Measurements from ENCODE around the gene PRLH. TPM values are rescaled to one million over a fixed set of nuclear protein-coding genes. Genes with fewer than 3 reads are reported as not detected.

The PRLH gene
- total RNA-seq, 1 donor from 2014 or later: not detected

GRCh38 chr2:237612527-237613357 lies 46.4 kb downstream of the PRLH start:
- ATAC-seq (no peak), DNase-seq (ENCODE audit: low spot score) (no peak)
- intact Hi-C loops (cut with DNase I): no loop called here

- DNase-seq (ENCODE audit: low spot score): no peak
- intact Hi-C loops (cut with DNase I): no loop called here
- ATAC-seq: no peak
These were observed 47.3 kb downstream of the PRLH start for GRCh38 chr2:237613679-237614078.

DNA sequence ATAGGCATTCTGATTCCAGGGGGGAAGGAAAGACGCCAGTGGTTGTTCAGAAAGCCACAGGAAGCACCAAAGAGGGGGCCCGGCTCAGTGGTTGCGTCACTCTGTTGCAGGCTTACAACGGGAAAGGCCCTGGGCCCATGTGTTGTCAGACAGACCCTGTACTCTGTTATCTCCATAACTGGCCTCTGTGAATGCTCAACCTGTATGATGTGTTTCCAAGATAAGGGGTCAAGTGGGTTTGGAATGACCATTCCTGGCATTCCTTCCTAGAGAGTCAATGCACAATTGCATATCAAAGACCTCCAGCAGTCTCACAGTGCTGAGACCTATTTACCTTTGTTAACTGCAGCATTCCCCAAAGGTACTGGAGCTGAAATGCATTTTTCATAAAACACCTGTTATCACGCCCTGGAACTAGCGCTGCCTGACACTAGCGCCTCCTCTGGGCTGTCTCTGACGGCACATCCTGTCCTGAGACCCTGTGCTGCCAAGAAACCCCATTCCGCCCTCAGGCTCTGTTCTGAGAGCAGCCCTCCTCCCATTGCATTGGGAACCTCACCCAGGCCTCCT lies 47.9 kb downstream of the PRLH start:
- no peak for ATAC-seq
- intact Hi-C loops (cut with DNase I): no loop called here
- DNase-seq (ENCODE audit: low spot score): peak; percentile 55

DNA sequence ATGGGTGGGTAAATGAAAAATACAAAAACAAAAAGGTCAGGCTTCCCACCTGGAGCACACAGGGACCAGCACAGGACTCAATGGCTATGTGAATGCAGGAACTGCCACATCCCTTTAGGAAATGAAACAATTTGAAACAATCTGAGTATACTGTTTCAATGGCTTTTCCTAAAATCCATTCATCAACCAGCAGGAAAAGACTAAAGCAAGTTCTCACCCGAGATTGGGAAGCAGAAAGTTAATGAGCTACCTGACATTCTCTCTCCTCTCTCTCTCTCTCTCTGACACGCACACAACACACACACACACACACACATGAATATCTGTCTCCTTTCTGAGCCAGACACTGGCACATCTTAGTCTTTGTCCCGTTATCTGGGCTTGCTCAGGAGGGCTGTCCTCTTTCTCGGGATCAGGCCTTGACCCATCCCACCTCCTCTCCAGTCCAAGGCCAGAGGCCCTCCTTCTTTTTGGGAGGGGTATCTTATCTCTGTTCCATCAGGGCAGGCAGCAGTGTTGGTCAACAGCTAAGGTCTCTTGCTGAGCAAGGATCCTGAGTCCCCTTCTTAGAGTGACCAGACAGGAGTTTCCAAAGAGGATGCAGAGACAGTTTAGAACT lies 49.4 kb downstream of the PRLH start:
- intact Hi-C loops (cut with DNase I): no loop called here
- DNase-seq (ENCODE audit: low spot score): no peak
- no peak for ATAC-seq

GRCh38 chr2:237616373-237616733 lies 50.0 kb downstream of the PRLH start:
- intact Hi-C loops (cut with DNase I): no loop called here
- ATAC-seq: no peak
- DNase-seq (ENCODE audit: low spot score): peak; percentile 14

Other genes with a start within 250 kb of the PRLH start
- gene COL6A3, start 152.4 kb upstream of the PRLH start, total RNA-seq: 198 TPM
- 25.5 TPM for gene MLPH, start 79.3 kb upstream of the PRLH start, total RNA-seq
- 1.1 TPM for gene RAB17, start 24.2 kb downstream of the PRLH start, total RNA-seq
- 84.8 TPM for gene LRRFIP1, start 61.0 kb downstream of the PRLH start, total RNA-seq
- gene RBM44, start 232.2 kb downstream of the PRLH start, total RNA-seq: 1.2 TPM

Measured in sciatic nerve (tissue), 2 donors.